HL-60 (cell line): ENCODE results near the gene XKR7.

ENCODE experiments used
- POLR2AphosphoS5 ChIP-seq: IDR thresholded peaks from 2 replicates; pipeline ENCODE4 v1.6.1; 2012; ENCODE audit warnings: low read depth
- SPI1 ChIP-seq: IDR thresholded peaks from 2 replicates; pipeline ENCODE4 v1.6.1; 2012; ENCODE audit warnings: low read depth, mild to moderate bottlenecking, borderline replicate concordance
- TF ChIP-seq, protein P1 (sequence below): IDR thresholded peaks from one replicate; pipeline ENCODE4 v1.5.1; 2011; ENCODE audit warnings: low read length, control low read depth, inconsistent platforms; ENCODE audit not compliant: insufficient read depth

DNA sequence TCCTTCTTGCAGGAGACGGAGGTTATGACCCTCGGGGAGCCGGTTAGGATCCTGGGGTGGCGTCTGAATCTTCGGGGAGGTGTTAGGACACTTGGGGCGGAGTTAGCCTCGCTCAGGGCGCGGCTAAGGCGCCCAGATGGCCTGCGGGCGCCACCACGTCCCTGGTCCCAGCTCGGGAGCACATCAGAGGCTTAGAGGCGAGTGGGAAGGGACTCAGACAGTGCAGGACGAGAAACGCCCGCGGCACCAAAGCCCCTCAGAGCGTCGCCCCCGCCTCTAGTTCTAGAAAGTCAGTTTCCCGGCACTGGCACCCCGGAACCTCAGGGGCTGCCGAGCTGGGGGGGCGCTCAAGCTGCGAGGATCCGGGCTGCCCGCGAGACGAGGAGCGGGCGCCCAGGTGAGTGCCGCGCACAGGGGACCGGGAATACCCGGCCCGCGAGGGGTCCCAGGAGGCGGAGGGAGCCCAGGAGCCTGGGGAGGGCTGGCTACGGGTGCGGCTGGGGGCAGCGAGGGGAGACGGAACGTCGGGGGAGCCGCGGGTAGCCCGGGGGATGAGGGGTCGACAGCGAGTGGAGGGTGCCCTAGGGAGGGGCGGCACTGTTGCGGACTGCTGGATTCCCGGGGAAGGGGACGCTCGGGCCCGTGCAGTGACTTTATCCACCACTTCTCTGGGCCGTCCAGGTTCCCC lies 84.3 kb downstream of the XKR7 start, which contains the start of gene HCK:
- TF ChIP-seq, protein P1, sequence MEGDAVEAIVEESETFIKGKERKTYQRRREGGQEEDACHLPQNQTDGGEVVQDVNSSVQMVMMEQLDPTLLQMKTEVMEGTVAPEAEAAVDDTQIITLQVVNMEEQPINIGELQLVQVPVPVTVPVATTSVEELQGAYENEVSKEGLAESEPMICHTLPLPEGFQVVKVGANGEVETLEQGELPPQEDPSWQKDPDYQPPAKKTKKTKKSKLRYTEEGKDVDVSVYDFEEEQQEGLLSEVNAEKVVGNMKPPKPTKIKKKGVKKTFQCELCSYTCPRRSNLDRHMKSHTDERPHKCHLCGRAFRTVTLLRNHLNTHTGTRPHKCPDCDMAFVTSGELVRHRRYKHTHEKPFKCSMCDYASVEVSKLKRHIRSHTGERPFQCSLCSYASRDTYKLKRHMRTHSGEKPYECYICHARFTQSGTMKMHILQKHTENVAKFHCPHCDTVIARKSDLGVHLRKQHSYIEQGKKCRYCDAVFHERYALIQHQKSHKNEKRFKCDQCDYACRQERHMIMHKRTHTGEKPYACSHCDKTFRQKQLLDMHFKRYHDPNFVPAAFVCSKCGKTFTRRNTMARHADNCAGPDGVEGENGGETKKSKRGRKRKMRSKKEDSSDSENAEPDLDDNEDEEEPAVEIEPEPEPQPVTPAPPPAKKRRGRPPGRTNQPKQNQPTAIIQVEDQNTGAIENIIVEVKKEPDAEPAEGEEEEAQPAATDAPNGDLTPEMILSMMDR, result no peak
- TF ChIP-seq POLR2AphosphoS5, result peak; percentile 73; the same call in 1 of the 2 replicates
- TF ChIP-seq SPI1, result no peak
